GM12873 (cell line): ENCODE results near the gene OR5AK2.

ENCODE experiments used
- CTCF ChIP-seq: IDR thresholded peaks from 2 replicates; pipeline ENCODE4 v1.5.1; 2012; ENCODE audit warnings: low read depth, mild to moderate bottlenecking, moderate library complexity, low read length, control low read depth; ENCODE audit not compliant: insufficient read depth; ENCODE audit errors: missing control alignments

OR5AK2 gene

GRCh38 chr11:56990702-56991101 lies 2.0 kb downstream of the OR5AK2 start:
- no peak for TF ChIP-seq CTCF

- TF ChIP-seq CTCF: no peak
Observed at GRCh38 chr11:56994532-56994931, 5.8 kb downstream of the OR5AK2 start.

- TF ChIP-seq CTCF: peak; percentile 44
Observed at GRCh38 chr11:57001674-57002401, 13.1 kb downstream of the OR5AK2 start.

- no peak for TF ChIP-seq CTCF
Observed at GRCh38 chr11:57008373-57008772, 19.7 kb downstream of the OR5AK2 start.

GRCh38 chr11:57015679-57016078 lies 27.0 kb downstream of the OR5AK2 start:
- TF ChIP-seq CTCF: no peak

- no peak for TF ChIP-seq CTCF
Observed at GRCh38 chr11:57031556-57031955, 42.8 kb downstream of the OR5AK2 start.
